ENCODE measurements around the gene RUFY4.

- TF ChIP-seq CTCF (IDR thresholded peaks at IDR 0.05) (no peak), POLR2A (IDR thresholded peaks at IDR 0.05) (no peak)
Observed at GRCh38 chr2:218066926-218067515, 2.0 kb upstream of the RUFY4 start.

Measured in thyroid gland (tissue), 4 donors.